Measurements from ENCODE around the gene THRSP. TPM values are rescaled to one million over a fixed set of nuclear protein-coding genes. Genes with fewer than 3 reads are reported as not detected.

The THRSP gene
- total and polyA plus RNA-seq, 9 donors, result 0.18 to 1.1 (median 0.40) TPM; not detected in 6

GRCh38 chr11:78100261-78100660, 36.6 kb downstream of the THRSP start:
- DNase-seq, result no peak
- 76 to 88% (median 83%) methylated on average over 5 of the region's 5 CpGs for WGBS, 3 donors
- H3K36me3 ChIP-seq, result no peaks in the 10 kb centered on the region

DNA sequence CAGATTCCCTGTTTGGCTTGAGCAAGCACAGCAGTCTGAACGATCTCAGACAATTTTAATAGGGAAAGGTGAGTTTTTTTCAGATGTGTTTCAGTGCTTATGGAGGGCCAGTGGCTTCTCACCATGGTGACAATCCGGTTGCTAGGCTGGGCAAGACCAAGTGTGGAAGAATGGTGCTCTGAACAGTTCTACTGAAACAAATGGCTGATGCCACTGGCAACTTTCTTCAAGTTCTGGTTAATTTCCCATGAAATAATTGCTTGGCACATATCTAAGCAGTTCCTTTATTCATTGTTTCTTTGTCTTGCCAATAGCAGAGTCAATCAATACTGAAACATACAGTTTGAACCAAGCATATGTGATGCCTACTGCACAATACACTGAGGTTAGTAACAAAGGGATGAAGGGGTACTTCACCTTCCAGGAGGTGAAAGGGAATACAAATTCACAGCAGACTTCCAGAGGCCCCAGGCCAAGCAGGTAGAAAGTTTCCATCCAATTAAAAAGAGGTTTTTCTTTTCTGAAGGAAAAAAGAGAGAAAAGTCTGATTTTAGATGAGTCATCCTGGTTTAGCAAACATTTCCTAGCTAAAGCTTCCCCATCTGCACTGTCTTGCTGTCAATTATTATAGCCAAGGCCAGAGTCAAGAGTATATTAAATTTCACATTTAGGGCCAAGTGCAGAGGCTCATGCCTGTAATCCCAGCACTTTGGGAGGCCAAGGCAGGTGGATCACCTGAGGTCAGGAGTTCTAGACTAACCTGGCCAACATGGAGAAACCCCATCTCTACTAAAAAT, 37.2 kb downstream of the THRSP start:
- intact Hi-C loops (cut with DNase I), result no loop called here
- no peak for DNase-seq
- Histone ChIP-seq H3K27me3 (no peaks in the 10 kb centered on the region), H3K4me1 (ENCODE audit: insufficient read depth) (no peaks in the 10 kb centered on the region), H3K9me3 (no peaks in the 10 kb centered on the region), H3K27ac (no peak overlapping the region), H3K36me3 (no peaks in the 10 kb centered on the region), H3K4me3 (no peak overlapping the region)
- TF ChIP-seq POLR2A (IDR thresholded peaks at IDR 0.05) (no peak), EP300 (IDR thresholded peaks at IDR 0.05) (no peak)
- TF ChIP-seq, protein P1, sequence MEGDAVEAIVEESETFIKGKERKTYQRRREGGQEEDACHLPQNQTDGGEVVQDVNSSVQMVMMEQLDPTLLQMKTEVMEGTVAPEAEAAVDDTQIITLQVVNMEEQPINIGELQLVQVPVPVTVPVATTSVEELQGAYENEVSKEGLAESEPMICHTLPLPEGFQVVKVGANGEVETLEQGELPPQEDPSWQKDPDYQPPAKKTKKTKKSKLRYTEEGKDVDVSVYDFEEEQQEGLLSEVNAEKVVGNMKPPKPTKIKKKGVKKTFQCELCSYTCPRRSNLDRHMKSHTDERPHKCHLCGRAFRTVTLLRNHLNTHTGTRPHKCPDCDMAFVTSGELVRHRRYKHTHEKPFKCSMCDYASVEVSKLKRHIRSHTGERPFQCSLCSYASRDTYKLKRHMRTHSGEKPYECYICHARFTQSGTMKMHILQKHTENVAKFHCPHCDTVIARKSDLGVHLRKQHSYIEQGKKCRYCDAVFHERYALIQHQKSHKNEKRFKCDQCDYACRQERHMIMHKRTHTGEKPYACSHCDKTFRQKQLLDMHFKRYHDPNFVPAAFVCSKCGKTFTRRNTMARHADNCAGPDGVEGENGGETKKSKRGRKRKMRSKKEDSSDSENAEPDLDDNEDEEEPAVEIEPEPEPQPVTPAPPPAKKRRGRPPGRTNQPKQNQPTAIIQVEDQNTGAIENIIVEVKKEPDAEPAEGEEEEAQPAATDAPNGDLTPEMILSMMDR (IDR thresholded peaks at IDR 0.05), result no peak
- 83 to 89% (median 89%) methylated on average over 2 of the region's 2 CpGs for WGBS, 3 donors

More at GRCh38 chr11:78100261-78100660, 36.6 kb downstream of the THRSP start:
- no peaks in the 10 kb centered on the region for H3K27me3 ChIP-seq
- intact Hi-C loops (cut with DNase I), result no loop called here
- H3K4me1 ChIP-seq (ENCODE audit: insufficient read depth), result no peaks in the 10 kb centered on the region
- H3K27ac ChIP-seq, result no peak overlapping the region
- no peak overlapping the region for H3K4me3 ChIP-seq
- no peaks in the 10 kb centered on the region for H3K9me3 ChIP-seq
- TF ChIP-seq, protein P1 (IDR thresholded peaks at IDR 0.05), result no peak
- TF ChIP-seq POLR2A (IDR thresholded peaks at IDR 0.05) (no peak), EP300 (IDR thresholded peaks at IDR 0.05) (no peak)

- no peaks in the 10 kb centered on the region for H3K4me1 ChIP-seq (ENCODE audit: insufficient read depth)
- no peak overlapping the region for H3K27ac ChIP-seq
- DNase-seq, result no peak
- no peak overlapping the region for H3K4me3 ChIP-seq
- no peaks in the 10 kb centered on the region for H3K9me3 ChIP-seq
- no peaks in the 10 kb centered on the region for H3K36me3 ChIP-seq
- H3K27me3 ChIP-seq, result no peaks in the 10 kb centered on the region
- 48 to 63% (median 51%) methylated on average over 3 of the region's 3 CpGs for WGBS, 3 donors
- no peak for TF ChIP-seq POLR2A (IDR thresholded peaks at IDR 0.05)
- TF ChIP-seq, protein P1 (IDR thresholded peaks at IDR 0.05), result no peak
- no peak for TF ChIP-seq EP300 (IDR thresholded peaks at IDR 0.05)
- intact Hi-C loops (cut with DNase I), result no loop called here
Measured at GRCh38 chr11:78109081-78110015, 45.7 kb downstream of the THRSP start.

GRCh38 chr11:78110351-78110750, 46.7 kb downstream of the THRSP start:
- 89 to 94% (median 93%) methylated on average over 5 of the region's 5 CpGs for WGBS, 3 donors
- Histone ChIP-seq H3K36me3 (no peaks in the 10 kb centered on the region), H3K27ac (no peak overlapping the region), H3K4me1 (ENCODE audit: insufficient read depth) (no peaks in the 10 kb centered on the region), H3K27me3 (no peaks in the 10 kb centered on the region), H3K9me3 (no peaks in the 10 kb centered on the region), H3K4me3 (no peak overlapping the region)
- intact Hi-C loops (cut with DNase I), result no loop called here
- no peak for DNase-seq
- TF ChIP-seq, protein P1 (IDR thresholded peaks at IDR 0.05), result no peak
- no peak for TF ChIP-seq POLR2A (IDR thresholded peaks at IDR 0.05)
- no peak for TF ChIP-seq EP300 (IDR thresholded peaks at IDR 0.05)
